CD4-positive, alpha-beta T cell treated with Interleukin-15 for 4 hours (primary cell): ENCODE results near the gene RAPGEF3.
A peak's percentile ranks its signal among the peaks of the same experiment; 100 is the strongest.

Source experiments
- DNase-seq: peaks from one replicate; pipeline ENCODE4 v3.0.0-alpha.2; 2020; ENCODE audit warnings: low spot score

The RAPGEF3 gene

GRCh38 chr12:47718531-47718930 lies 40.1 kb downstream of the RAPGEF3 start:
- DNase-seq = no peak

DNA sequence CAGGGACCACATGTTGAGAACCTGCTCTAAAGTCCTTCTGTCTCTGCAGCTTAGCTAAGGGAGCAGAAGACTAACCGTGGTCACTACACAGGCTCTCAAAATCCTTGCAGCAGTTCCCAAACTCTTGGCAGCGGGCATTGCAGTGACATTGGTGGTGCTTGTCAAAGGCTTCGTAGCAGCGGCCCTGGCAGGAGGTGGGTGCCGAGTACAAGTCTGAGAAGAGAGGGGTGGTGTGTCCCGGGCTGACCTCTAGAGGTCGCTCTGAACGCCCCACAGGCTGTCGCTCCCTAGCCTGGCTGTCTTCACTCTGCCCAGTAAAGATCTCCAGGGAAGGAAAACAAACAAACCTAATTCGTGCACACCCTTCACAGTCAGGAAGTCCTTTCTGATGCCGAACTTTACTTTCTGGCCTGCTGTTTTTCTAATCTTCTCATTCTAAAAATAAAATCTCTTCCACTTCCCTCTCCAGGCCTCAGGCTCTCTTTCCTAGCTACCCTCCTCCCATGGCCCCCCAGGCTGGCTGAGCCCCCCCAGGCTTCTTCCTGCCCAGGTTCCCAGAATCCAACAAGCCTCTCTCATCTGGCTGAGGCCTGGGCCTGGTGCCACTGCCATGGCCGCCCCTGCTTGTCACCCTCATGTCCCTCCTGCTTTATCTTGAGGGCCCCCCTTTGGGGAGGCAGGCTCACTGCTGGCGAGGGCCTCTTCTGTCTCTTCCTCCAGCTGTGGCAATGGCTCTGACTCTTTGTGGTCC lies 41.1 kb downstream of the RAPGEF3 start:
- peak; percentile 51 for DNase-seq

DNA sequence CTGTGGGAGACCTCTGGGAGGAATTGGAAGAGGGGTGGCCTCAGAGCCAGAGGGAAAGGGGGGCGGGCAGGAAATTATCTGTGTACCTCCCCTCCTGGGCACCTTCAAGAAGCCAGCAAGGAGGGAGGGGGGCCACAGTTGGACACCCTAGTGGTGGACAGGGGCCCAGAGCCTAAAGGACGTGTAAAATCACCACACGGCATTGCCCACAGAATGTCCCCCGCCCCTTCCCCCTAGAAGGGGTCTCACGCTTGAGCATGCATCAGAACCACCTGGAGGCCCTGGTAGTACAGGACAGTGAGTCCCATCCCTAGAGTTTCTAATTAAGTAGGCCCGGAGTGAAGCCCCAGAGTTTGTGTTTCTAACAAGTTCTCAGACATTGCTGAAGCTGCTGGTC lies 41.6 kb downstream of the RAPGEF3 start:
- DNase-seq = no peak

- no peak for DNase-seq
Measured at GRCh38 chr12:47715877-47716548, 42.7 kb downstream of the RAPGEF3 start.

DNA sequence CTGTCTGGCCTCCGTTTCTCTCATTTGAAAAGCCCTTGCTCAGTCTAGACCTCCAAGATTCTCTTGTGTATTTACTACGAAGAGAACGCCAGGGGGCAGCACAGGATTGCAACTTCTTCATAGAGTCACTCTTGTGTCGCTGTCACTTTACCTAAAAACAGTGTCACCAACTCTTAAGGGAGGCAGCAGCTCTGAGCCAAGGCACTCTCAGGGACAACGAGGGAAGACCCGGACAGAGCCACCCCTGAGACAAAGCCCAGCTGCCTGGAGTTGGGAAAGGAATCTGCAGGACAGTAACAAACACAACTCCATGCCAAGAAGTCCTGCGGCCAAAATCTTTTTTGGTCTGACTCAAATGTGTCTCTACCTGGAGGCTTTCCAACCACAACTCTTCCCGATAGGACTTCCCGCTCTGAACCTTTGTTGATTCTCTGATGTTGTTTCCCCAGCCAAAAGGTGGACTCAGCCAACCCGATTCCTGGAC lies 43.2 kb downstream of the RAPGEF3 start:
- DNase-seq = peak; percentile 82

DNA sequence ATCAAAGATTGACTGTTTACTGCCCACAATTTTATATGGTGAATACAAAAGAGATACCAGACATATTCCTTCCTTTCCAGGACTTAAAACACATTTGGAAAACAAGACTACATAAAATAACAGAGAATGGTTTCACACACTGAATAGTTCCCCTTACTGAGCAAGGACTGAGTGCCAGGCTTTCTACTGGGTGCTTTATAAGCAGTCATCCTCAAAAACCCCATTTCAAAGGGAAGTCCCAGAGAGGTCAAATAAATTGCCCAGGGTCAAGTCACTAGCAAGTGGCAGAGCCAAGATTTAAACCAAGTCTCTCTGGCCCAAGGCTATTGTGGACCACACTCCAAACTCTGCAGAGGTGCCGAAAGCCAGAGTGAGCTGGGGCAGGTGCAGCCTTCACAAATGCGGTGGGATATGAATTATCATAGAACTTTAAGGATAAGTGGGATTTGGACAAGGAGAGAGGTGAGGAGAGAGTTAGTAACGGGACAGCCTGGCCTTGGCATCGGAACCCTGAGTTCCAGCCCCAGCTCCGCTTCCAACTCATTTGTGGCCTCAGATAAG lies 43.8 kb downstream of the RAPGEF3 start:
- no peak for DNase-seq

- no peak for DNase-seq
Measured at GRCh38 chr12:47712171-47712570, 46.5 kb downstream of the RAPGEF3 start.

- DNase-seq = no peak
Measured at GRCh38 chr12:47711448-47711847, 47.2 kb downstream of the RAPGEF3 start.

DNA sequence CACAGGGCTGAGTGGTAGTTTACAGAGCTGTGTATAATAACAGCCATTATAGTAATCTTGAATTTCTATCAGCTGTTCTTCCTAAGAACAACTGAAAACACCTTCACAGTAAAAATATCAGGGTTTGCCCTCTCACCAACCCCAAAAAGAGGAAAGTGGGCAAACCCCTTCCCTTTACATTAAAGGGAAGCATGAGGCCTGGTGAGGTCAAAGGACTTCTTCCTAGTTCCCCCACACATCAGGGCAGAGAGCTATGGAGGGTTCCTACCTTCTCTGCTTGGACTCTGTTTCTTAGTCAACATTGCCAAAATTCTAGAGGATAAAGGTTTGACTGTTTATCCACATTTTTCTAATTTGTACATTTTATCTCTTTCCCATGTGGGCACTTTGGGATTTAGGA lies 48.4 kb downstream of the RAPGEF3 start:
- DNase-seq = no peak

DNA sequence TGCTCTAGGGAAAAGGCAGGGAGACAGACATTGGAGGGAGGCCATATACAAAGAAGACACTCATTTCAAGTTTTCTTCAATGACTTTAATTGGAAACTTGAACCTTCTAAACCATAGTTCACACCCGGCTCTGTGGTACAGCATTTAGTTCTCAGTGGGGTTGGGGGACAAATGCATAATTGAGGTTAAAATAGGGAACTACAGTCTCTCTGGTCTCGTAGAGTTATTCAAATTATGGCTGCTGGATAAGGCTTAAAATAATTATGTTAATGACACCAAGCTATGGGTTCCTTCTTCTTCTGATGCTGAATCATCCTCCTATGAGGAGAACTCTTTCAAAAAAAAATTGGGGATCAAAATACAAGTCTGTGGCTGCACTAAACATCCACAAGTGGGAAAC lies 49.0 kb downstream of the RAPGEF3 start:
- DNase-seq = no peak

DNA sequence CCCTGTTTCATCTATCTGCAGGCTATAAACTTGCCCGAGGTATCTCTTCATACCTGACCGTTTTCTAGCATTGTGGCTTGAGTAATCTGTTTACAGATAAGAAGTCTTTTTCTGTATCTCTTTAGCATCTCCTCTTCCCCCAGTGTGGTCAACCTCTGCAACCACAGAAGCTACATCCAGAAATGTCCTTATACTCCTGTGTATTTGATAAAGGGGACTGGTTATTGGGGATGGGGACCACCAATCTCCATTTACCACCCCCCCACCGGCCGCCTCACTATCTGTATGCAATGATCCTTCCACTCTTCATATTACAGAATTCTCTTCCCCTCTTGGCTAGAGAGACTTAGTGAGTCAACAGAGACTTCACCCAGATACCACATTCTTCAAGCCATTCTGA lies 49.4 kb downstream of the RAPGEF3 start:
- DNase-seq = no peak

GRCh38 chr12:47707905-47708543 lies 50.7 kb downstream of the RAPGEF3 start:
- DNase-seq = no peak

DNA sequence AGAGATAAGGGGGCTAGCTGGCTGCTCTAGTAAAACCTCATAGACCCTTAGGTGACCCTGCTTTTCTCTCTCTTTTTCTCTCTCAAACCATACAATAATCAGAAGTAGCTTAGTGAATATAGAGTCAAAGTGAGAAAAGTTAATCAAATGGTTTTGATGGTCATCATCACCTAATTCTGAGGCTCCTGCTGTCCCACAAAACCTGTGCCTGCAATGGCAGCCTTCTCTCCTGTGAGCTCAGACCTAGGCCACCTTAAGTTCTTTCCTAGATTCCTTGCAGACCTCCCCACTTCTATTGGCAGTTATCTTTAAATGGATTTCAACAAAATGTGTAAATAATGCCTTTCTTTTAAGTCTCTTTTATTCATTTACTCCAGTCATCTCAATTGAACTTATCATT lies 51.3 kb downstream of the RAPGEF3 start:
- no peak for DNase-seq

DNA sequence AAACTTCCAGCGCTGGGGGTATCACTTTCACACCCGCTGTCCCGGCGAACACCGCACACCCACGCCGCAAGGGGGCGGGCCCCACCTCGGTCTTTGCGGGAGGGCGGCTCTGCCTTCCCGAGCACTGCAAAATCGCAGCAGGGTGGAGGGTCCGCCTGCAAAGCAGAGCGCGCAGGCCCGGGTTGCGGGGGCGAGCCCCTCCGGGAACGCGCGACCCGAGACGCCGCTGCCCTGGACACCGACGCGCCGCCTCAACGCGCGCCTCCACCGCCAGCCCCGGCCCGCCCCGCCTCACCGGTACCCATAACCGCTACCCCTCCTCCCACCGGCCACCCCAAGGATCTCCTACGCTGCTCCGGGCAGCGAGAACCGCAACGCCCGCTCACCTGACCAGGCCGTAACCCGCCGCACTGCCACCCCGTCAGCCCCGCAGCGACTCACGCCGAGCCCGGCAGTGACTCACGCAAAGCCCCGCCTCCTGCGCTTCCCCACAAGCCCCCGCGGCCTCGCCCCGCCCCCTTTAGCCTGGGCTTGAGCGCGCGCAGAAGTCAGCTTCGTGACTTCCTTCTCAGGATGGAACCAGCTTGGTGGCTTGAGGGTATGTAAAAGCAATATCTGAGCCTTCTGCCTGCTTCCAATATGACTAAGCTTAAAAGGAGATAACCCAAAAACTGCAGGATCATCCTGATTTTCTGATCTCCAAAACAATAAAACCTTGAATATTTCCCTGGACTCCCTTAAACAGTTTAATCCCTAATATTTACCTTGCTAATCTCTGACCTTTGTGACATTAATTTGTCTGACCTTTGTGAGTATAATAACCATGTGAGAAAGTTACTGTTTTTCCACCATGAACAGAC lies 52.9 kb downstream of the RAPGEF3 start, which contains the start of gene RPAP3:
TSS of gene RPAP3 (minus strand) at position 465 of the 860 bp plus-strand sequence. CDS start 3,190 bp downstream, outside the sequence.
- DNase-seq = peak; percentile 96

DNA sequence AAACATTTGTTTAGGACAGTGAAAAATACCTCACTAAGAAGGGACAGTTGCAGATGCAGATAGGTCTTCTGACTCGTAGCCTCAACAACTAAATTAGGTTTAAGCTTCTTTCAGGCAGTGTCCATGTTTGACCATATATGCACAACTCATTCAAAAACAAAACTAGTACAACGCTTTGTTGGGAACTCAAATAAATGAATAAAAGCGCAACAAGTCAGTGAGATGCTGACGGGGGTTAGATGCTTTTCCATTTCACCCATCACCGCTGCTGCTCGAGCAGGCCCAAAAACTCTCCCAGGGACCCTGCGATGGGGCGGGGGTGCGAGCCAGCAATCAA lies 53.5 kb downstream of the RAPGEF3 start:
- DNase-seq = no peak

DNA sequence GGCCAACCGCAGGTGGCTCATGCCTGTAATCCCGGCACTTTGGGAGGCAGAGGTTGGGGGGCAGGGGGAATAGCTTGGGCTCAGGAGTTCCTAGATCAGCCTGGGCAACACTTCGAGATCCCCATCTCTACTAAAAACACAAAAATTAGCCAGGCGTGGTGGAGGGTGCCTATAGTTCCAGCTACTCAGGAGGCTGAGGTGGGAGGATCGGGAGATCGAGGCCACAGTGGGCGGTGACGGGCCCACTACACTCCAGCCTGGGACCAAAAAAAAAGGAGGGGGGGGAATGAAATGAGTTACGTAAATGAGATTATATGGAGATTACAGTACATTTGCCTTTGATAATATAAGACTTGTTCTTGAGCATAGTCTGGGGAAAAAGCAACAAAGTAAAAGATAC lies 54.0 kb downstream of the RAPGEF3 start:
- DNase-seq = no peak

GRCh38 chr12:47700263-47700662 lies 58.4 kb downstream of the RAPGEF3 start:
- no peak for DNase-seq

DNA sequence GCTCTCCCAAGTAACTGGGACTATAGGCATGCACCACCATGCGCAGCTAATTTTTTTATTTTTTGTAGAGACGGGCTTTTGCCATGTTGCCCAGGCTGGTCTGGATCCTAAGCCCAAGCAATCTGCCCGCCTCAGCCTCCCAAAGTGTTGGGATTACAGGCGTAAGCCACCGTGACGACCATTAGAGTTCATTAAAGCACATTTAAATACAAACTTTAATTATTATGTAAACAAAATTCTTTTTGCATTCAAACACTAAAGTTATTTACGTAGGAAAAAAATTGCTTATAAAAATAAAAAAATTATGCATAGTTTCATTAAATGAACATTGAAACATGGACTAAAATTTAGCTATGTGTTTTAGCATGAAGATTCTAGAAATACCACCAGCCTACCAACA lies 60.0 kb downstream of the RAPGEF3 start:
- DNase-seq = no peak

- DNase-seq = no peak
Measured at GRCh38 chr12:47698055-47698454, 60.6 kb downstream of the RAPGEF3 start.

DNA sequence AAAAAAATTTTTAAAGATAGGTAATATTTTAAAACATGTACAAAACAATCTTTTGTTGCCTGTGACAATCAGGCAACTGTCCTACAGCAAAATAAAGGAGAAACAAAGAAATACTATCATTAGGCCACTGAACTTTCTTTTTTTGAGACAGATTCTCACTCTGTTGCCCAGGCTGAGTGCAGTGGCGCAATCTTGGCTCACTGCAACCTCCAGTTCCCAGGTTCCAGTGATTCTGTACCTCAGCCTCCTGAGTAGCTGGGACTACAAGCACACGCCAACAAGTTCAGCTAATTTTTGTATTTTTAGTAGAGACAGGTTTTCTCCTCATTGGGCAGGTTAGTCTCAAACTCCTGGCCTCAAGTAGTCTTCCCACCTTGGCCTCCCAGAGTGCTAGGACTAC lies 69.5 kb downstream of the RAPGEF3 start:
- no peak for DNase-seq

- no peak for DNase-seq
Measured at GRCh38 chr12:47687636-47688035, 71.0 kb downstream of the RAPGEF3 start.
